Peyer's patch (tissue), 4 donors: ENCODE results near the gene NKD2.

Experiments used
- CTCF ChIP-seq, 6 experiments: fragments of 450-650 bp in 4 of 6; fragments of 200-600 bp in 2 of 6; sonication (generic) in 1 of 6; IDR thresholded peaks; one replicate each; pipeline ENCODE4 v1.5.1; 2017 to 2019; ENCODE audit warnings: antibody characterized with exemption in 6 of 6, mild to moderate bottlenecking in 3 of 6, moderate library complexity in 1 of 6
- POLR2A ChIP-seq, 2 donors: fragments of 450-650 bp; IDR thresholded peaks; one replicate each; pipeline ENCODE4 v1.5.1; 2017; ENCODE audit warnings: antibody characterized with exemption in 2 of 2, mild to moderate bottlenecking in 2 of 2, moderate library complexity in 2 of 2

DNA sequence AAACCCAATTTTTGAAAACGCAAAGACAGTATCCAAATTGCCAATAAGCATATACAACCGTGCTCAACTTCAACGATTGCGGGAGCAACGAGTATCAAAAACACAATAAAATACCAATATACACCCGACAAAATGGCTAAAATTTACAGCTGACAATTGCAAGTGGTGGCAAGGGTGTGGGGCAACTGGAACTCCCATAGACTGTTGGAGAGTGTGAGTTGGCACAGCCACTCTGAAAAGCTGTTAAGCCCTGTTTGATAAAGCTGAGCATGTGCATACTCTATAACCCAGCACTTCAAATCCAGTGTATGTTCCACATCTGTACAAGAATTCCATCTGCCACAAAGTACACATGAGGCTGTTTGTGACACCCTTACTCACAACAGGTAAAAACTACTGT lies 20.3 kb upstream of the NKD2 start:
- no peak for TF ChIP-seq POLR2A (IDR thresholded peaks at IDR 0.05)
- TF ChIP-seq CTCF (IDR thresholded peaks at IDR 0.05): no peak
